Progenitor cell of endocrine pancreas (in vitro differentiated cells): ENCODE data around the gene TMEM132D. TPM values are rescaled to one million over a fixed set of nuclear protein-coding genes. Genes with fewer than 3 reads are reported as not detected.
A peak's percentile ranks its signal among the peaks of the same experiment; 100 is the strongest.
"Not testable (repeated sequence)": the region's sequence is repeated elsewhere in the genome, so short reads cannot be mapped to it uniquely, and the experiment has no call there.

Source experiments
- DNase-seq: peaks from one replicate; pipeline ENCODE4 v3.0.0; 2021; ENCODE audit warnings: low spot score; ENCODE audit not compliant: unreplicated experiment
- H3K27ac Mint-ChIP-seq: 2 replicates; pipeline ENCODE4 v1.8.0; 2021; ENCODE audit warnings: mild to moderate bottlenecking, moderate library complexity, mixed read lengths
- H3K27me3 Mint-ChIP-seq: 2 replicates; pipeline ENCODE4 v1.8.0; 2021; ENCODE audit warnings: mixed read lengths
- H3K36me3 Mint-ChIP-seq: 2 replicates; pipeline ENCODE4 v1.8.0; 2022; ENCODE audit warnings: mixed read lengths; ENCODE audit not compliant: insufficient read depth
- H3K4me1 Mint-ChIP-seq: 2 replicates; pipeline ENCODE4 v1.8.0; 2021; ENCODE audit warnings: low read depth, mixed read lengths
- H3K4me3 Mint-ChIP-seq: 2 replicates; pipeline ENCODE4 v1.8.0; 2021; ENCODE audit warnings: low read depth, mild to moderate bottlenecking, moderate library complexity, mixed read lengths
- H3K9me3 Mint-ChIP-seq: 2 replicates; pipeline ENCODE4 v1.8.0; 2021; ENCODE audit warnings: low read depth, mixed read lengths
- CTCF ChIP-seq: fragments of 200-600 bp; sonication (generic); IDR thresholded peaks from one replicate; pipeline ENCODE4 v1.5.0; 2021; ENCODE audit warnings: antibody characterized with exemption, mild to moderate bottlenecking; ENCODE audit not compliant: unreplicated experiment
- total RNA-seq: library from RNA; stranded (reverse); gene quantifications from 2 replicates; pipeline ENCODE4 v1.2.1, GENCODE V29; 2021

Gene TMEM132D
- total RNA-seq, 1 donor from 2014 or later, result 0.46 TPM

- TF ChIP-seq CTCF, result no peak
- Mint-ChIP-seq H3K27me3 (peaks cover 77% of the 10 kb centered on the region), H3K27ac (no peak overlapping the region), H3K4me3 (peak overlapping the region; percentile 61), H3K36me3 (no peaks in the 10 kb centered on the region), H3K9me3 (no peaks in the 10 kb centered on the region), H3K4me1 (peaks cover 4% of the 10 kb centered on the region)
- no peak for DNase-seq
Measured at GRCh38 chr12:129903092-129903945, 506 bp downstream of the TMEM132D start.

- Mint-ChIP-seq H3K4me1 (peaks cover 4% of the 10 kb centered on the region), H3K27me3 (peaks cover 69% of the 10 kb centered on the region), H3K27ac (no peak overlapping the region), H3K9me3 (no peaks in the 10 kb centered on the region), H3K36me3 (no peaks in the 10 kb centered on the region), H3K4me3 (peak overlapping the region; percentile 61)
- no peak for DNase-seq
- TF ChIP-seq CTCF, result no peak
Measured at GRCh38 chr12:129902371-129903091, 1.3 kb downstream of the TMEM132D start.

GRCh38 chr12:129901254-129901653 is 2.6 kb downstream of the TMEM132D start:
- DNase-seq, result no peak
- Mint-ChIP-seq H3K9me3 (no peaks in the 10 kb centered on the region), H3K4me1 (peaks cover 3% of the 10 kb centered on the region), H3K36me3 (no peaks in the 10 kb centered on the region), H3K4me3 (no peak overlapping the region), H3K27me3 (peaks cover 61% of the 10 kb centered on the region), H3K27ac (no peak overlapping the region)
- TF ChIP-seq CTCF, result no peak

- H3K27me3 Mint-ChIP-seq, result peaks cover 55% of the 10 kb centered on the region
Measured at GRCh38 chr12:129900306-129900705, 3.5 kb downstream of the TMEM132D start.

DNA sequence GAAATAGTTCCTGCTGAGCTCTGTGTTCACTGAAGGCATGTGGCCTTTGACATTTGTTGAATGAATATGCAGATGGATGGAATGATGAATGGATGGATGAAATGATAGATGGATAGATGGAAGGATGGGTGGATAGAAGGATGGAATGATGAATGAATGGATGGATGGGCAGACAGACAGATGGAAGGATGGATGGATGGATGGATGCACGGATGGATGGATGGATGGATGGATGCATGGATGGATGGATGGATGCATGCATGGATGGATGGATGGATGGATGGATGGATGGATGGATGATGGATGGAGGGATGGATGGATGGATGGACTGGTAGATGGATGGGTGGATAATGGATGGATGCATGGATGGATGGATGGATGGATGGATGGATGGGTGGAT is 4.8 kb downstream of the TMEM132D start:
- H3K27me3 Mint-ChIP-seq, result peaks cover 53% of the 10 kb centered on the region
- not testable (repeated sequence) for H3K27ac Mint-ChIP-seq, H3K36me3 Mint-ChIP-seq, H3K9me3 Mint-ChIP-seq, H3K4me1 Mint-ChIP-seq, DNase-seq, H3K4me3 Mint-ChIP-seq

More at GRCh38 chr12:129900306-129900705, 3.5 kb downstream of the TMEM132D start:
- TF ChIP-seq CTCF, result no peak
- no peak overlapping the region for H3K27ac Mint-ChIP-seq
- peaks cover 3% of the 10 kb centered on the region for H3K4me1 Mint-ChIP-seq
- no peak overlapping the region for H3K4me3 Mint-ChIP-seq
- no peaks in the 10 kb centered on the region for H3K36me3 Mint-ChIP-seq
- no peak for DNase-seq
- H3K9me3 Mint-ChIP-seq, result no peaks in the 10 kb centered on the region
